ENCODE data around the gene RPL10.

RPL10 gene

DNA sequence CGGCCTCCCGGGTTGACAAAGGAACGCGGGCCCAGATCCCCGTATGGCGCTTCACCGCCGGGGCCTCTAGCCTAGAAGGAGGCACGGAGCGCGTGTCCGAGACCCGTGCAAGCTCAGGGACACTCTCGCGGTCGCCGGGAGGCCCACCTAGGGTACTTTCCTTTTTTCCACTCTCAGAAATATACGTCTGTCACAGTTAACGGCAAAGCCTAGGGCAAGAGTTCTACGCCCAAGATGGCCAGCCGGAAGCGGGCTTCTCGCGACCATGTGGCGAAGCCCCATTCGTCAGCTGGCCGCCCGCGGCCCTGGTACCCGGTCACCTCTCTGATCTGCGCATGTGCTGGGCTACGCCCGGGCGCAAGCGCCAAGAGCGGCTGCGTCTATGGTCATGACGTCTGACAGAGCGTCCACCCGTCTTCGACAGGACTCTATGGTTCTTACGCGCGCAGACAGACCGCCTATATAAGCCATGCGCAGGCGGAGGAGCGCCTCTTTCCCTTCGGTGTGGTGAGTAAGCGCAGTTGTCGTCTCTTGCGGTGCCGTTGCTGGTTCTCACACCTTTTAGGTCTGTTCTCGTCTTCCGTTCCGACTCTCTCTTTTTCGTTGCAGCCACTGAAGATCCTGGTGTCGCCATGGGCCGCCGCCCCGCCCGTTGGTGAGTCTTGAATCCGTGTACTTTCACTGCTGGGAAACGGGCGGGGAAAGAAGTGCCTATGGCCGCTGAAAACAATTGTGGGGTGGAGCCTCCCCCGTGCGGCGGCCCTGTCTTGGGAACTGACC, at the start of gene RPL10:
RPL10 (plus strand) TSS at position 490 of the 780 bp plus-strand sequence; CDS start at position 633, 143 bp downstream.
- peak; percentile 52 to 79 (median 72) for DNase-seq

DNA sequence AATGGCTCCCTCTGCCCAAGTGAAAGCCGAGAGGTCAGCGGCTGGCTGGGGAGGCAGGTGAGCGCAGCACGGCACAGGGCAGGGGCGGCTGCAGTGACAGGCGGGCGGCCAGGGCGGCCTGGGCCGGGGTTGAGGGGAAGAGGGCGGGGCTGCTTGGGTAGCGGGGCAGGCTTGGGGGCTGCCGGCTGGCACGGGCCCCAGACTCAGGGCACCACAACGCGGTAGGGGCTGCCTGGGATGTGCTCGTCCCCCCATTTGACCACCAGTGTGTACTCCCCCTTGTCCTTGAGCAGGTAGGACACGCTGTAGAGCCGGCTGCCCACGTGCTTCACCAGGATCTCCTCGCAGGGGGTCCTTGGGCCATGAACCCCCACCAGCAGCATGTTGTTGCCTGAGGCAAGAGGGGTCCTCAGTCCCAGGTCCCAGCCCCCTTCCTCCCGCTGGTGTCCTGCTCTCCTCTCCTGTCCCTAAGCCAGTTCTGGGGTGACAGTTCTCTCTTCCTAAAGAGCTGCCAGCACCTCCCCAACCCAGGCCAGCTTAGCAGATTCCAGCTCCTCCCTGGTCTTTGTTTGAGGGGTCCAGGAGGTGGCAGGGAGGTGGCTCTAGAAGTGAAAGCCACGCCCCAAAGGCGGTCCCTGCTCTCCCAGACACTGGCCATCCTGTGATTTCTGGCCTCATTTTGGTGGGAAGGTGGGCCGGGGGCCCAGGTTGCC, 49.4 kb upstream of the RPL10 start:
- DNase-seq = no peak

DNA sequence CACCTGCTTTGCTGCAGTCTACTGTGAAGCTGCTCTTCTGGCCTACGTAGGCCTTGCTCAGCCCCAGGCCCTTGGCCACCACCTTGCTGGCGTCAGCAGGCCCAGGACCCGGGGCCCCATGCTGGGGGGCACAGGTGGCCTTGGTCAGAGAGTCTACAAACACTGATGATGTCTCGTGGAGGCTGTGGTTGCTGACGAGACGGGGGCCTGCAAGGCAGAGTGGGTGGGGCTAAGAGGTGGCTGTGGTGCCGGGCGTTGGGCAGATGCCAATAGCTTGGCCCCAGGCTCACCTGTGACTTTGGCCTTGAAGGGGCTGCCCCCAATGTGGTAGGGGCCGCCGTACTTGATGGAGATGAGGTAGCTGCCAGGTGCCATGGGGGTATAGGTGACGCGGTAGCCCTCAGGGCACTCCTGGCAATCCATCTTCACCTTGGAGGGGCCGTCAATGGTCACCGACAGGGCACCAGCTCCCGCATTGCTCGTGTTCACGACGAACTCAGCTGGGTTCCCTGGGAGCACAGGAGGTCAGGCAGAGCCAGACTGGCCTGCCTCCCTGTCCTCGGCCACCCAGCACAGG, 48.7 kb upstream of the RPL10 start:
- no peak for DNase-seq

DNA sequence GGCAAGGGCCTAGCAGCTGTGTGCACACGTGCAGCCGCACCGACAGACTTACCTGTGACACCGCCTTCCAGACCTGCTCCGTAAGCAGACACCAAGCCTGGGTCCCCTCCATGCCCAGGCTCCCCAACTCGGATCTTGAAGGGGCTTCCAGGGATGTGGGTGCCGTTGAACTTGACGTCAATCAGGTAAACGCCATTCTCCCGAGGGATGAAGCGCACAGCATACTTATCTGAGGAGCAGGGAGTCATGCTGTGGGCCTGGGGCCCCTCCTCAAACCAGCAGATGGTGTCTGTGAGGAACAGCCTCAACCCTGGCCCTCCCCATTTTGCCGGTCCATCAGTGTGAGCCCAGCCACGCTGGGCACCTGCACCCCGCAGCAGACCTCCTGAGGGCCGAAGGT, 48.2 kb upstream of the RPL10 start:
- DNase-seq = no peak

DNA sequence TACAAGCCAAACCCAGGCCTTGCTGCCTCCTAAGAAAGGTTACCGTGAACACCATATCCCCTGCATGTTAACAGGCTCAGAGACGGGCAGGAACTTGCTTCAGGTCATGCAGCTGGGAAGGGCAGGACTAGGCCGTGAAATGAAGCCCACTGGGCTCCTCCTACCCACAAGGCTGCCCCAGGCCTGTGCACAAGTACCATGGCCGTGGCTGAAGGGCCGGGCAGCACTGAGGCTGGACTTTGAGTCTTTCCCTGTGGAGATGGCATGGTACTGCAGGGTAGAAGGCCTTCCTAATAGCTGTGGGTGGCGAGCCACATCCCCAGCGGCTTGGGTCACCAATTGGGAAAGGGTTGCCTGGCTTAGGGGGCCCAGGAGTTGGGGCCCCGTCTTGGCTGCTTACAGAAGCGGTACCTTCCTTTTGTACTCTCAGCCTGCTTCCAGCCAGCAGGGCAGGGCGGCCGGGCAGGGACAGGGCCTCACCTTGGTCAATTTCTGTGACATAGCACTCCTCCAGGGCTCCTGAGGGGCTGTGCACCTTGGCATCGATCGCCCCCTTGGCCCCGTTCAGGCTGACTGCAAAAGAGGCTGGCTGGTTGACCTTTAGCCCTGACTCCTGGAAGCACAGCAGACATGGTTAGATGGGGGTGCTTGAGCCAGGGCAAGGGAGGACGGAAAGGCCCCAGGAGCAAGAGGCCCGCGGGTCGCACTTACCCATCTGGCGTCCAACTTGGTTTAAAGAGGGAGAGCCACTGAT, 47.6 kb upstream of the RPL10 start:
- no peak for DNase-seq

DNA sequence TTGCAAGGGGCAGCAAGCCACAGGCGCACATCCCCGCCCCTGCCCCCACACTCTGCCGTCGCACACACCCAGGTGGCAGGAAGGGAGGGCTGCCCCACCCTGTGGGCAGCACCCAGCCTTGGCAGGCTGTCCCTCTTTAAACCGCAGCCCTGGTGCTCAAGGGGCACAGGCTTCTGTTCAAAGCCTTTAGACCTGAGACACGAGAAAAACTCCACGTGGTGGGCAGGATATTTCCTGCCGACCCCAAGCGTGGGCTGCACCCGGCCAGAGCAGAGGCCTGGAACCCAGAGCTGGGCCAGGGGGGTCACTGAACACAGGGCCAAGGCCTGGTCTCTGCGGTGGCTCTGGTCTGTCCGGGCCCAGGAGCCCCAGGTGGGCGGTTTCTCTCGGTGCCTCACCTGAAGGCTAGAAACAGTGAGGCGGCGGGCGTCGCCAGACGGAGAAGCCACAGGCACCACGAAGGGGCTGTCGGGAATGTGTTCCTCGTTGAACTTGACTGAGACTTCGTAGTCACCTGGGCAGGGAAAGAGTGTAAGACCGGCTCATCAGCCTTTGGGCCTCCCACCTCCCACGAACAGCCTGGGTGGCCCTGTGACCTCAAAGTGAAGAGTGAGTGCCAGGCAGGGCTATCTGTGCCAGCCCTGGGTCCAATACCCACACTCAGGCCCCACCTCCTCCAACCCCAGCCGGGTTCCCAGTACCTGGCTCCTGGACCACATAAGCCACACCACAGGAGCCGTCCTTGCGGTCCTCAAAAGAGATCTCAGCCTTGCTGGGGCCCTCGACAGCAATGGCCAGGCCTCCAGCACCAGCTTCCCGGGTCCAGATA, 46.8 kb upstream of the RPL10 start:
- DNase-seq = no peak

DNA sequence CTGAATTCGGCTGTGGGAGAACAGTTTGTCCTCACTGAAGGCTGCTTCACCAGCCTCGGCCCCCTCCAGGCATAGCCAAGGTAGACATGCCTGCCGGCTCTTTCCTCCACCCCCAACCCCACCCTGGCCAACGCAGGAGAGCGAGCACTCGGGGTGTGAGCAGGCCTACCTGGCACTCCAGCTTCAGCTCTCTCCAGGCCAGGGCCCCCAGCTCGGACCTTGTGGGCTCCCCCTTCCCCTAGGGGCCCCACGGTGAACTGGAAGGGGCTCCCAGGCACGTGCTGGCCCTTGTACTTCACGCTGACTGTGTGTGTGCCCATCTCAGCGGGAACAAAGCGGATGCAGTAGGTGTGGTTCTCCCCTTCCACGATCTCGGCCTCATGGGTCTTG, 46.2 kb upstream of the RPL10 start:
- no peak for DNase-seq

DNA sequence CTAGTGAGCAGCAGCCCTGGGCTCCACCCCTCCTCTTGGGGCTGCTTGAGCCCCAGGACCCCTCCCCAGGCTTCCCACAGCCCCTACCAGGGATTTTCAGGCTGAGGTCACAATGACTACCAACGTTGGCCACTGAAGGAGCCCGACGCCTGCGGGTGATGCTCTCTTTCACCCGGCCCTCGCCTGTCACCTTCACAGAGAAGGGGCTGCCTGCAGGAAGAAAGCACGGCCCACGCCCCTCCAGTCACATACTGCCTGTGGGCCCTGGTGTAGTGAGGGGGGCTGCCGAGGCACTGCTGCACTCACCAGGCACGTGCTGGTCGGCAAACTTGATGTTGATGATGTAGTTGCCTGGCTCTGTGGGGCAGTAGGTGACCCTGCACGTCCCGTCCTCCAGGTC, 45.7 kb upstream of the RPL10 start:
- DNase-seq = no peak

DNA sequence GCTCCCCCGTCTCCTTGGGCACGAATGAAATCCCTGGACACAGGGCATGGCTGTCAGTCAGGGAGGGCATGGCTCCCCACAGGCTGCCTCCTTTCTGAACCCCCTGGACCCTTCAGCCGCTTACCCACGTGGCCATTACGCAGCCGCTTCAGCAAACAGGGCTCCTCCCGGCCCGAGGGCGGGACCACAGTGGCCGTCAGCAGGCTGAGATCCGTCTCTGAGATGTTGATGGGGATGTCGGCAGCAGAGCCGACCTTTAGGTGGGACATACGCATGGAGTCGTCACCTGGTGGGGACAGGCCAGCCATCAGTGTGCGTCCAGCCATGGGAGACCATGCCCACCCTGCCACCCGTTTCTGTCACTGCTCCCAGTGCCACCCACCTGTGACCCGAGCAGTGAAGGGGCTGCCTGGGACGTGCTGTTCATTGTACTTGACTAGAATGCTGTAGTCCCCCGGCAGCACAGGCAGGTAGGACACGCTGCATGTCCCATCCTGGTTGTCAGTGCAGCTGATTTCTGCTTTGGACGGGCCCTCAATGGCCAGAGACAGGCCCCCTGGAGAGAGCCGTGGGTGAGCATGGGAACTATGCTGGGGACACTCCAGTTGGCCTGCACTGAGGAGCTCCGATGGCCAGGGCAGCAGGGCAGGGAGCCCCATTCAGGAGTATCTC, 44.9 kb upstream of the RPL10 start:
- no peak for DNase-seq

DNA sequence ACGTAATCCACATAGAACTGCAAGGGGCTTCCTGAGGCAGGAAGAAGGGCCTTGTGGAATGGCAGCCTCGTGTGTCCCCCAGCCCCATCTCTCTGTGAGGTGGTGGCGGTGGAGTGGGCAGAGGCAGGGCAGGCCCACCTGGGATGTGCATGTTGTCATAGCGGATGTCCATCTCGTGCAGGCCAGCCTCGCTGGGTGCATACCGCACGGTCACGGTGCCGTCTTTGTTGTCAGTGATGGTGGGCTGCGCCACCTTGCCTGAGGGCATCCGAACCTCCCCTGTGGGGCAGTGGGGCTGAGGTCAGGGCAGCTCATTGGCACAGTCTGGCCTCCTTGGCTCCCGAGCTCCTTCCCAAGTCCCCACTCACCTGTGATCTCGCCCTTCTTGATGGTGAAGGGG, 44.2 kb upstream of the RPL10 start:
- no peak for DNase-seq

DNA sequence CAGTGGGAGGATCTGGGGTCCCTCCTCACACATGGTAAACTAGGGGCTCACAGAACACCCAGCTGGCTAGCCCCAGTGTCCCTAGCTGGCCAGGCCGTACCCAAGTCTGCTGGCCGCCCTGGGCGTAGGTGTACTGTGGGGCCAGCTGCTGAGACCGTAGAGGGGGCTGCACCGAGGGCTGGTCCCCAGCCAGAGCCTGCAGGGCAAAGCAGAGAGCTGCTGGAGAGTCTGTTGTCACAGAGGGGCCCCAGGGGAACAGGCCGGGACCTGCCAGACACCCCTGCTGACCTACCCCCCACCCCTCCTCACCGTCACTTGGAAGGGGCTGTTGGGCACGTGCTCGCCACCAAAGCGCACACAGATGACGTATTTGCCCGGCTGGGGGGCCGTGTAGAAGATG, 43.7 kb upstream of the RPL10 start:
- DNase-seq = no peak

DNA sequence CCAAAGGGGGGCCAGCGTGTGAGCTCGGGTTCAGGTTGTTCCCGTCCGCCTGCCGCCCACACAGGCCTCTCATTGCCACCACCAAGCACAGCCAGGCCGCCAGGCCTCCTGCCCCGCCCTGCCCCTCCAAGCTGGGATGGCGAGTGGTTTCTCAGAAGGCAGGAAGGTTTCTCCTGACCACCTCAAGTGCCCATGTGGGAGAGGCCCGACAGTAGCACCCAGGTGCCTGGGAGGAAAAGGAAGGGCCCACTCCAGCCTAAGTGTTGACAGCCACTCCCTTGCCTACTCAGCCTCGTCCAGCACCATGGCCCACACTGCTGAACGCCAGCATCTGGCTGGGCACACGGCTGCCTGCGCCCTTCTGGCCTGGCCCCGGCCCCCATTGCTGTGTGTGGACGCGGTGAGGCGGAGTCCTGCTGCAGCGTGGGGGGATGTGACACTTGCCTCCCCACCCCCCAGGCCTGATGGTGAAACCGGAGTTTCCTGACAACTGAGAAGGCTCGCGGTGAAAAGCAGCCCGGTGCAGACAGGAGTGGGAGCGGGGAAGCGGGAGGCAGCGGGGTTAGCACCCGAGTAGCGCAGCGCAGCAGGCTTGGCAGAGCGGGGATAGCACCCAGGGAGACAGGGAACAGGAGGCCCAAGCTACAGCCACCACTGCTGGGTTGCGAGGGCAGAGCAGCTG, 42.9 kb upstream of the RPL10 start:
- DNase-seq = no peak

DNA sequence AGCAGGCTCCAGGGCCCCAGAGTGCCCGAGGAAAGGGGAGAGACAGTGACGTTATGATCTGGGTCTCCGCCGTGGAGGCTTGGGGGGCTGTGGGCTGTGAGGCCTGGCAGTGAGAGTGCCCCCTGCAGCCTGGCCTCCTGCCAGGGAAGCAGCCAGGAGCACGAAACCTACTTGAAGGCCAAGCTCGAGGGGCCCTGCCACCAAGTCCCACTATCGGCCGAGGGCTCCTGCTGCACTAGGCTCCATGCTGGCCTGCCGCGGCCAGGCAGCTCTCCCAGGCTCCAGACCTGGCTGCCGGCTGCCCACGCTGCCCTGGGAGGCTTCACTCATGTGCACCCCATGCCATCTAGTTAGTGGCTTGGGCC, 42.4 kb upstream of the RPL10 start:
- no peak for DNase-seq

DNA sequence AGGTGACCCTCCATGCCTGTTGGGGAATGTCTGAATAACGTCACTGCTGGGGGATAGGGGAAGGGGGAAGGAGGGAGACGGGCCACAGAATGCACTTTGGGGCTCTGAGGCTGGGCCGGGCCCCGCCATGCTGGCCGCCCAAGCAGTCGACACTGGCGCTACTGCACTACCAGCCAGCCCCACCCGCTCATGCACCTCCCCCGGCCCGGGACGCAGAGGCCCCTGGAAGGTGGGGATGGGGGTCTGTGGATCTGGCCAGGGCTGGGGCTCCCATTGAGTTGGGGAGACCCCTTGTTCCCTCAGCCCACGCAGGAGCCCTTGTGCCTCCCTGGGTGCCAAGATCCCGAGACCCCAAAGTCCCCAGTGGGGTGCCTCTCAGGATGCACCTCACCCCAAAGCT, 41.6 kb upstream of the RPL10 start:
- DNase-seq = no peak

DNA sequence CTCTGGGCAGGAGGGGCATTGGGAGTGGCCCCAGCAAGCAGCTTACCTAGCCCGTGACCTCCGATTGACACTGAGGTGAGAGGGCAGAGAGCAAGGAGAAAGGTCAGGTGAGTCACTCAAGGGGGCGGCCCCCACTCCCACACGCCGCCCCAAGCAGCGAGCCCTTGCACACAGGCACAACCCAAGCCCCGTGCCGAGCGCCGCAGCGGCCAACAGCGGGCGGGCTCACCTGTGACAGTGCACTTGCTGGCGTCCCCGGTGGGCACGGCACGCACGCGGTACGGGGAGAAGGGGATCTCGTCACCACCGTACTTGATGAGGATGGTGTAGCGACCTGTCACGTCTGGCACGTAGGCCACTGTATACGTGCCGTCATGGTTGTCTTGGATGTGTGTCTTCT, 41.0 kb upstream of the RPL10 start:
- DNase-seq = no peak

DNA sequence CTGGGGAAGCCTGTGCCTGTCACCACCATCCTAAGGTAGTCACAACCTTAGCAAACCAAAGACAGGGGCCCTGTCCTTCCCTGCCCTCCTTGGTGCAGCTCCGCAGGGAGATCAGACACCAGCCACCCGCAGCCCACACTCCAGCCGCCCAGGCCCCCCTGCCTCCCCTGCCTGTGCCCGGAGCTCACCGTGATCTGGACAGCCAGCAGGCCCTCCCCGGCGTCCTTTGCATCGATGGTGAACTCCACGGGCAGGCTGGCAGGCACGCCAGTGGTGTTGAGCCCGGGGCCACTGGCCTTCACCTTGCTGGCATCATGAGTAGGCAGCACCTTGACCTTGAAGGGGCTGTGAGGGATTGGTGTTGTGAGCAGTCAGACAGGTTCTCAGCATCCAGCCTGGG, 40.2 kb upstream of the RPL10 start:
- no peak for DNase-seq

DNA sequence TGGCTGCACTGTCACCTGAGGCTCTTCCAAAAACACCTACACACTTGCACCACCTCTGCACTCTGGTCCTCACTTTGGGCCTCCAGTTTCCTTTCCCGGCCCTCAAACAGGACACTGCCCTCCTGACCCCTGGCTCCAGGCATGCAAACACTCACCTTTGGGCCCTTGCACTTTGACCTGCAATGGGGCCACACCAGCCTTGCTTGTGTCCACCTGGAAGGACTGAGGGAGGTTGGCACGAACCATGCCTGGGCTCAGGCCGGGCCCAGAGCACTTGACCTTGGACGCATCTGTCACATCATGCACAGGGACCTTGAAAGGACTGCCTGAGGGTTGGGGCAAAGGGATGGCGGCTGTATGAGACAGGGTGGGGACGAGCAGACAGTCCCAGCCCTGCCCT, 39.3 kb upstream of the RPL10 start:
- no peak for DNase-seq

DNA sequence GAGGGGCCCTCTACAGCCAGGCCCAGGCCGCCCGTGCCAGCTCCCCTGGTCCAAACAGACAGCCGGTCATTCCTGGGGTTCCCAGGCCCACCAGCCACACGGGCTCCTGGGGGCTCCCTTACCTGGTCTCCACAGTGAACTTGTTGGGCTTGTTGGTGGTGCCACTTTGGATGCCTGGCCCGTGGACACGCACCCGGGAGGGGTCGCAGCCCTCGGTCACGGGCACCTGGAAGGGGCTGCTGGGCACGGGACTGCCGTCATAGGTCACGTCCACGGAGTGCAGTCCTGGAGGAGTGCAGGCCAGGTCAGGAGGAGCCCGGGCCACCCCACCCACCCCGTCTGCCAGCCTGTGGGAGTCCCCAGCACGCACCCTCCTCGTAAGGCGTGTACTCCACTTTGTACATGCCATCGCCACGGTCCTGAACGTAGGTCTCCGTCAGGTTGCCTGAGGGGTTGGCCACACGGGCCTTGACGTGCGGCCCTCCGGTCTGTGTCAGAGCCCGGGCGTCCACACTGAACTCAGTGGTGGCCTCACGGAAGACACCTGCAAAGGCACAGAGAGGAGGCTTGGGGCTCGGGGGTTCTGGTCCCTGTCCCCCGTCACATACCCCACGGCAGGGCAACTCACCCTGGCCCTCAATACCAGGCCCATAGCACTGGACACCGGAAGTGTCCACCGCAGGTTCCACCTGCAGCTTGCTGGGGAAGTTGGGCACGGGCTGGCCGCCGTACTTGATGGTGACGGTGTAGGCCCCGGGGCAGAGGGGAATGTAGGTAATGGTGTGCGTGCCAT, 38.6 kb upstream of the RPL10 start:
- no peak for DNase-seq

DNA sequence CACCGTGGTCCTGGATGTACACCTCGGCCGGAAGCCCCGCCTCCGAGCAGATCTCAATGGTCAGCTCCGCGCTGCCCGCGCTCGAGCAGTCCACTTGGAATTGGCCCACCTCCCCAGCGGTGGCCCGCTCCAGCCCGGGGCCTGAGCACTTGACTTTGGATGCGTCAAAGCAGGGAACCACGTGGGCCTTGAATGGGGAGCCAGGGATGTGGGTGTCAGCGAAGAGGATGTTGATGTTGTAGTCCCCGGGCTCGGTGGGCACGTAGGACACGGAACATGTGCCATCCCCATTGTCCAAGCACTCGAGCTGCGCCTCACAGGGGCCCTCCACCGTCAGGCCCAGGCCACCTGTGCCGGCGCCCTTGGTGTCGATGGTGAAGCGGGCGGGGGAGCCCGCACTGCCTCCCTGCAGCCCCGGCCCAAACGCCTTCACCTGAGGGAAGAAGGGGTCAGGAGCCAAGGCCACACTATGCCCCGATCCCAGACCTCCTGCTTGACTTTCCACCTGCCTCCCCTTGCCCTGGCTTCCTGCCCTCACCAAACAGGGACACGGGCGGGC, 37.9 kb upstream of the RPL10 start:
- no peak for DNase-seq

DNA sequence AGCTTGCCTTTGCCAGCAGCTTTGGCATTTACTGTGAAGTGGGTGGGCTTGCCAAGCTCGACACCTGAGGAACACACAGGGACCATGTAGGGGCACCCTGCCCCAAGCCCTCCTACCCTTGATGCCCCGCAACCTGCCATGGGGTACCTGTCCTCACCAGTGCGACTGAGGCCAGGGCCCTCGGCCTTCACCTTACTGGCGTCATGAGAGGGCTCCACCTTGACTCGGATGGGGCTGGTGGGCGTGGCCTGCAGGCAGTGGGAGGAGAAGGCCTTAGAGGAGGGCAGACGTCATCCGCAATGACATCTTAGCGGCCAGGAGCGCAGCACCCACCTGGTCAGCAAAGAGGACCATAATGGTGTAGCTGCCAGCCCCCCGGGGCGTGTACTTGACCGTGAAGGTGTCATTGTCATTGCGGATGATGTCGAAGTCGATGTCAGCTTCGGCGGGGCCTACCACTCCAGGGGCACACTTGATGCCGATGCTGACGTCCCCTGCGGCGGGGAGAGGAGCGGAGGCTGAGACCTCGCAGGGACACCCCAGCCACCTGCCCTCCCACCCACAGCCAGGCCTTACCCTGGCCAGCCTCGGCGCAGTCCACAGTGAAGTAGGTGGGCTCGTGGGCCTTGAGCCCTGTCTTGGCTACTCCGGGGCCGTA, 36.0 kb upstream of the RPL10 start:
- DNase-seq = no peak

Data from activated naive CD4-positive, alpha-beta T cell (primary cell).